ENCODE measurements around the gene CAPS. TPM values are rescaled to one million over a fixed set of nuclear protein-coding genes. Genes with fewer than 3 reads are reported as not detected.

CAPS gene
- total RNA-seq, 2 donors from 2014 or later, result 6.6 to 6.7 TPM

DNA sequence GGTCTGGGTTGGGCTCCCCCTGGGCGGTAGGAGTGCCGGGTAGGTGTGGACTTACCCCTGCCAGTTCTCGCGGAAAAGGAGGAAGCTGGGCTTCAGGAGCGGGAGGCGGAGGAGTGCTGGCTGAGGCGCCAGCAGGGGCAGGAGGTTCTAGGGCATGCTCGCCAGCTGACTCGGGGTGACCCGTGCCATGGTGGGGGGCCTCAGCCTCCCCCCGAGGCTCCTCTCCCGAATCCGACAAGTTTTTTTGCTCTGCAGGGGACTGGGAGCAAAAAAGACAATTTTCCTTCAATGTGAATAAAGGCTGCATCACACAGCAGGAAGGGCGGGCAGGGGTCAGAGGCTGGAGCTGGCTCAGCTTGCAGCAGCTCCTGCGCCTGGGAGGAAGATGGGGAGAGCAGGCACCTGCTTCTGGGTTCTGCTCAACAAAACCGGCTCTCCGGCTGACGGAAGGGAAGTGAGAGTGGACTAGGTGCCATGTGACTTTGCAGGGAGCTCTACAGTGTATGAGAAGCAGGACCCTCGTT, 37.3 kb downstream of the CAPS start:
- Histone ChIP-seq H3K9ac (ENCODE audit: extremely low read depth, low read length, poor library complexity, severe bottlenecking) (no peak overlapping the region), H3K27me3 (ENCODE audit: control insufficient read depth, insufficient read depth, low read length, poor library complexity, severe bottlenecking) (no peaks in the 10 kb centered on the region), H3K36me3 (ENCODE audit: control insufficient read depth, insufficient read depth, low read length) (peaks cover 23% of the 10 kb centered on the region), H3K4me1 (ENCODE audit: control insufficient read depth, insufficient read depth, low read length) (peaks cover 32% of the 10 kb centered on the region), H3K9me3 (ENCODE audit: control insufficient read depth, low read length) (no peaks in the 10 kb centered on the region), H3K27ac (ENCODE audit: low read depth, low read length) (peak overlapping the region; percentile 55), H3K4me3 (ENCODE audit: low read length) (peak overlapping the region; percentile 41)
- whole genome bisulfite sequencing, 2 experiments (ENCODE audit: insufficient coverage in 1 of 2, insufficient read length in 1 of 2), result 33 to 57% methylated on average over 12 to 19 of the region's 19 CpGs
- peak; percentile 63 for DNase-seq
- no peaks in the 10 kb centered on the region for H3K9me3 Mint-ChIP-seq
- TF ChIP-seq, protein P1, sequence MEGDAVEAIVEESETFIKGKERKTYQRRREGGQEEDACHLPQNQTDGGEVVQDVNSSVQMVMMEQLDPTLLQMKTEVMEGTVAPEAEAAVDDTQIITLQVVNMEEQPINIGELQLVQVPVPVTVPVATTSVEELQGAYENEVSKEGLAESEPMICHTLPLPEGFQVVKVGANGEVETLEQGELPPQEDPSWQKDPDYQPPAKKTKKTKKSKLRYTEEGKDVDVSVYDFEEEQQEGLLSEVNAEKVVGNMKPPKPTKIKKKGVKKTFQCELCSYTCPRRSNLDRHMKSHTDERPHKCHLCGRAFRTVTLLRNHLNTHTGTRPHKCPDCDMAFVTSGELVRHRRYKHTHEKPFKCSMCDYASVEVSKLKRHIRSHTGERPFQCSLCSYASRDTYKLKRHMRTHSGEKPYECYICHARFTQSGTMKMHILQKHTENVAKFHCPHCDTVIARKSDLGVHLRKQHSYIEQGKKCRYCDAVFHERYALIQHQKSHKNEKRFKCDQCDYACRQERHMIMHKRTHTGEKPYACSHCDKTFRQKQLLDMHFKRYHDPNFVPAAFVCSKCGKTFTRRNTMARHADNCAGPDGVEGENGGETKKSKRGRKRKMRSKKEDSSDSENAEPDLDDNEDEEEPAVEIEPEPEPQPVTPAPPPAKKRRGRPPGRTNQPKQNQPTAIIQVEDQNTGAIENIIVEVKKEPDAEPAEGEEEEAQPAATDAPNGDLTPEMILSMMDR (conservative IDR thresholded peaks at IDR 0.05), result no peak
- H3K4me3 Mint-ChIP-seq, result peak overlapping the region; percentile 15
- H3K27me3 Mint-ChIP-seq (ENCODE audit: insufficient read depth), result no peaks in the 10 kb centered on the region
- H3K27ac Mint-ChIP-seq, result peak overlapping the region; percentile 35
- H3K36me3 Mint-ChIP-seq (ENCODE audit: low read depth), result peaks cover 16% of the 10 kb centered on the region
- H3K4me1 Mint-ChIP-seq, result peaks cover 72% of the 10 kb centered on the region

DNA sequence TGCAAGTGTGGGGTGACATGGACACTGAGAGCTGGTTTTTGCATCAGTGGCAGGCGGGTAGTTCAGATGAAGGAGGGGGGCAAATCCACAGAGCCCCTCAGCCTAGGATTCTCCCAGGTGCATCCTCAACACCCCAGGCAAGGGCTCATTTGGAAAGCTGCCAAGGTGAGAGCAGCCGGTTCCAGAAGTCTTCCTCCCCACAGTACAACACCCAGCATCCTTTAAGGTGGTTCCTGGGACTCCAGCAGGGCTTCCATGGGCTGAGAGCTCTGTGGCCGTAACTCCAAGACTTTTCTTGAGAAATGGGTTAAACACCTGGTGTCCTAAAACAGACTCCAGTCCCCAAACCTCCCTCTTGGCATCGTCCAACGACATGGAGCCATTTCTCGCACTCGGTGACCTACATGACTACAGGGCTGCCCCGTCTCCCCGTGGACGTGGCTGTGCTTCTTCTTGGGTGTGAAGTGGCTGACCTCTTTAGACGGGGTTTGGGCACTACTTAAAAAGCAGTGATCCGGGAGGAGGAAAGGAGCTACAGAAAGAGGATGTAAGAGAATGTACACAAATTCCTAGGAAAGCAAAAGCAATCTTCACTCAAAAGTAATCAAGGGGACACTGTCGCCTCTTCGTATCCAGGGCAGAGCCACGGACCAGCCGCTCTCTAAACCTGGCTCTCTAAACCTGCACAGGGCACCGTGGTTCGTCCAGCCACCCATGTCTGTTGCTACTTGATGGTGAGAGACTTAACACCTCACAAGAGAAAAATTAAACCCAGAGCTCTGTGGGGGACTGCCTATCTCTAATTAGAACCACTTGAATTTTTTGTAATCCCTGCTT, 38.4 kb downstream of the CAPS start:
- H3K4me3 ChIP-seq (ENCODE audit: low read length), result no peak overlapping the region
- no peak overlapping the region for H3K9ac ChIP-seq (ENCODE audit: extremely low read depth, low read length, poor library complexity, severe bottlenecking)
- H3K36me3 ChIP-seq (ENCODE audit: control insufficient read depth, insufficient read depth, low read length), result peaks cover 22% of the 10 kb centered on the region
- H3K9me3 ChIP-seq (ENCODE audit: control insufficient read depth, low read length), result no peaks in the 10 kb centered on the region
- H3K27ac ChIP-seq (ENCODE audit: low read depth, low read length), result no peak overlapping the region
- H3K27me3 ChIP-seq (ENCODE audit: control insufficient read depth, insufficient read depth, low read length, poor library complexity, severe bottlenecking), result no peaks in the 10 kb centered on the region
- H3K36me3 Mint-ChIP-seq (ENCODE audit: low read depth), result peaks cover 15% of the 10 kb centered on the region
- no peaks in the 10 kb centered on the region for H3K27me3 Mint-ChIP-seq (ENCODE audit: insufficient read depth)
- H3K27ac Mint-ChIP-seq, result no peak overlapping the region
- DNase-seq, result no peak
- TF ChIP-seq, protein P1 (conservative IDR thresholded peaks at IDR 0.05), result no peak
- H3K4me3 Mint-ChIP-seq, result peak overlapping the region; percentile 20
- H3K4me1 ChIP-seq (ENCODE audit: control insufficient read depth, insufficient read depth, low read length), result peaks cover 32% of the 10 kb centered on the region
- H3K4me1 Mint-ChIP-seq, result peaks cover 81% of the 10 kb centered on the region
- 83 to 96% methylated on average over 8 to 18 of the region's 18 CpGs for WGBS, 2 experiments (ENCODE audit: insufficient coverage in 1 of 2, insufficient read length in 1 of 2)
- no peaks in the 10 kb centered on the region for H3K9me3 Mint-ChIP-seq

DNA sequence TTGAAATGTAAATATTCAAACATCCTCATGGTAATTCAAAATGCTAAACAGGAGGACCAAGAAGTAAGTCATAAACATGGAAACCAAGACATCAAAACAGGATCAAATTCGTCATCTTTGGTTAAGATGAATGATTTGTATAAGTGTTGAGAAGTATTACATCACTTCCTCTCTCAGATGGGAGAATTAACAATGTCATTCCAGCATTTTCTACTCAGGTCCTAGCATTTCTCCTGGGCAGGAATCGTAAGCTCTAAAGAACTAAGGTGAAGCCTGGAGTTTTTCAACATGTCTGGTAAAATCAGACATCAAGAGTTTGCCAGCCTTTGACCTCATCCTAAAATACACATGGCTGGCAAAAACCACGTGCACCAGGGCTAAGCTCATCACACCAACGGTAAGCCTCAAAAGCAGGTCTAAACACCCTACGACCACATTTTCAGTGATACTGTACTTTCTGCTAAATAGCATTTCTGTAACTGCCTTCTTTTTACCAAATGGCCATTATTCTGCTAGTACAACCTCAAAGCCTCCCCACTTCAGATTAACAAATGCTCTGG, 39.1 kb downstream of the CAPS start:
- Mint-ChIP-seq H3K27me3 (ENCODE audit: insufficient read depth) (no peaks in the 10 kb centered on the region), H3K27ac (peak overlapping the region; percentile 9), H3K4me3 (peak overlapping the region; percentile 20), H3K36me3 (ENCODE audit: low read depth) (peaks cover 9% of the 10 kb centered on the region), H3K4me1 (peaks cover 88% of the 10 kb centered on the region), H3K9me3 (no peaks in the 10 kb centered on the region)
- DNase-seq, result no peak
- 78 to 85% methylated on average over 4 to 5 of the region's 5 CpGs for WGBS, 2 experiments (ENCODE audit: insufficient coverage in 1 of 2, insufficient read length in 1 of 2)
- Histone ChIP-seq H3K36me3 (ENCODE audit: control insufficient read depth, insufficient read depth, low read length) (peaks cover 18% of the 10 kb centered on the region), H3K9ac (ENCODE audit: extremely low read depth, low read length, poor library complexity, severe bottlenecking) (no peak overlapping the region), H3K4me3 (ENCODE audit: low read length) (no peak overlapping the region), H3K9me3 (ENCODE audit: control insufficient read depth, low read length) (no peaks in the 10 kb centered on the region), H3K27me3 (ENCODE audit: control insufficient read depth, insufficient read depth, low read length, poor library complexity, severe bottlenecking) (no peaks in the 10 kb centered on the region), H3K27ac (ENCODE audit: low read depth, low read length) (no peak overlapping the region), H3K4me1 (ENCODE audit: control insufficient read depth, insufficient read depth, low read length) (peaks cover 32% of the 10 kb centered on the region)
- TF ChIP-seq, protein P1 (conservative IDR thresholded peaks at IDR 0.05), result no peak
